HAP-1 (cell line): Measurements from ENCODE around the gene ADGRD2.

Experiments used
- DNase-seq, 2 experiments: peaks; one replicate each; pipeline ENCODE4 v3.0.0-alpha.2; 2016 to 2020; ENCODE audit warnings: low spot score in 2 of 2
- H3K27me3 ChIP-seq: fragments of 250-450 bp; sonication (Bioruptor Pico); 2 replicates; pipeline ENCODE4 v1.5.1; 2020; ENCODE audit warnings: low read depth, mild to moderate bottlenecking, moderate library complexity
- H3K36me3 ChIP-seq: fragments of 250-450 bp; sonication (Bioruptor Pico); replicated peaks from 2 replicates; pipeline ENCODE4 v1.5.1; 2020; ENCODE audit warnings: mild to moderate bottlenecking
- H3K4me1 ChIP-seq: fragments of 250-450 bp; sonication (Bioruptor Pico); 2 replicates; pipeline ENCODE4 v1.5.1; 2020; ENCODE audit warnings: mild to moderate bottlenecking
- H3K4me3 ChIP-seq: fragments of 250-450 bp; sonication (Bioruptor Pico); 2 replicates; pipeline ENCODE4 v1.5.1; 2020; ENCODE audit warnings: mild to moderate bottlenecking, moderate library complexity
- H3K9me3 ChIP-seq: fragments of 250-450 bp; sonication (Bioruptor Pico); 2 replicates; pipeline ENCODE4 v1.5.1; 2020; ENCODE audit warnings: mild to moderate bottlenecking, moderate library complexity
- in situ Hi-C: fragments of 300-500 bp; cut with MboI; formaldehyde crosslinking; loops from 3 replicates; pipeline ENCODE4 v1.14.3; 2020; ENCODE audit warnings: low sequenced_read_pairs, inconsistent platforms, mixed read lengths

The ADGRD2 gene

GRCh38 chr9:124513376-124513994 lies 63.2 kb downstream of the ADGRD2 start:
- no peak for DNase-seq
- no peaks in the 10 kb centered on the region for H3K36me3 ChIP-seq
- in situ Hi-C loops = no loop called here
- H3K4me3 ChIP-seq = no peak overlapping the region
- no peaks in the 10 kb centered on the region for H3K9me3 ChIP-seq
- H3K4me1 ChIP-seq = no peaks in the 10 kb centered on the region
- no peaks in the 10 kb centered on the region for H3K27me3 ChIP-seq

- in situ Hi-C loops = no loop called here
- no peak for DNase-seq
- no peaks in the 10 kb centered on the region for H3K27me3 ChIP-seq
- H3K4me1 ChIP-seq = no peaks in the 10 kb centered on the region
- no peak overlapping the region for H3K4me3 ChIP-seq
- no peaks in the 10 kb centered on the region for H3K36me3 ChIP-seq
- H3K9me3 ChIP-seq = no peaks in the 10 kb centered on the region
Measured at GRCh38 chr9:124514125-124514524, 63.9 kb downstream of the ADGRD2 start.

GRCh38 chr9:124514874-124515273 lies 64.6 kb downstream of the ADGRD2 start:
- in situ Hi-C loops = no loop called here
- no peaks in the 10 kb centered on the region for H3K36me3 ChIP-seq
- no peaks in the 10 kb centered on the region for H3K27me3 ChIP-seq
- peaks cover under 1% of the 10 kb centered on the region for H3K4me1 ChIP-seq
- DNase-seq = no peak
- H3K9me3 ChIP-seq = no peaks in the 10 kb centered on the region
- no peak overlapping the region for H3K4me3 ChIP-seq

GRCh38 chr9:124517600-124517999 lies 67.3 kb downstream of the ADGRD2 start:
- in situ Hi-C loops = no loop called here
- Histone ChIP-seq H3K4me1 (peaks cover 8% of the 10 kb centered on the region), H3K27me3 (no peaks in the 10 kb centered on the region), H3K9me3 (no peaks in the 10 kb centered on the region), H3K4me3 (no peak overlapping the region), H3K36me3 (no peaks in the 10 kb centered on the region)
- DNase-seq = no peak

GRCh38 chr9:124518116-124518515 lies 67.9 kb downstream of the ADGRD2 start:
- Histone ChIP-seq H3K4me3 (no peak overlapping the region), H3K27me3 (no peaks in the 10 kb centered on the region), H3K36me3 (no peaks in the 10 kb centered on the region), H3K9me3 (no peaks in the 10 kb centered on the region), H3K4me1 (peaks cover 8% of the 10 kb centered on the region)
- no peak for DNase-seq
- in situ Hi-C loops = no loop called here

GRCh38 chr9:124520206-124520596 lies 70.0 kb downstream of the ADGRD2 start:
- Histone ChIP-seq H3K9me3 (no peaks in the 10 kb centered on the region), H3K4me3 (no peak overlapping the region), H3K36me3 (no peaks in the 10 kb centered on the region), H3K4me1 (peaks cover 8% of the 10 kb centered on the region), H3K27me3 (no peaks in the 10 kb centered on the region)
- DNase-seq = peak; percentile 21 to 49
- in situ Hi-C loops = no loop called here

GRCh38 chr9:124521142-124521541 lies 70.9 kb downstream of the ADGRD2 start:
- Histone ChIP-seq H3K9me3 (no peaks in the 10 kb centered on the region), H3K4me1 (peaks cover 8% of the 10 kb centered on the region), H3K36me3 (no peaks in the 10 kb centered on the region), H3K27me3 (no peaks in the 10 kb centered on the region), H3K4me3 (no peak overlapping the region)
- in situ Hi-C loops = no loop called here
- no peak for DNase-seq

GRCh38 chr9:124522121-124523098 lies 72.2 kb downstream of the ADGRD2 start:
- H3K9me3 ChIP-seq = no peaks in the 10 kb centered on the region

GRCh38 chr9:124526174-124526573 lies 75.9 kb downstream of the ADGRD2 start:
- Histone ChIP-seq H3K9me3 (no peaks in the 10 kb centered on the region), H3K4me3 (no peak overlapping the region), H3K36me3 (no peaks in the 10 kb centered on the region), H3K27me3 (no peaks in the 10 kb centered on the region), H3K4me1 (no peaks in the 10 kb centered on the region)
- in situ Hi-C loops = no loop called here
- DNase-seq = no peak

More at GRCh38 chr9:124522121-124523098, 72.2 kb downstream of the ADGRD2 start:
- no peak overlapping the region for H3K4me3 ChIP-seq
- H3K4me1 ChIP-seq = peaks cover 8% of the 10 kb centered on the region
- peak in 1 of 2 experiments; percentile 42 for DNase-seq
- no peaks in the 10 kb centered on the region for H3K27me3 ChIP-seq
- no peaks in the 10 kb centered on the region for H3K36me3 ChIP-seq
- in situ Hi-C loops = no loop called here

GRCh38 chr9:124527781-124528180 lies 77.5 kb downstream of the ADGRD2 start:
- Histone ChIP-seq H3K27me3 (no peaks in the 10 kb centered on the region), H3K9me3 (no peaks in the 10 kb centered on the region), H3K4me1 (no peaks in the 10 kb centered on the region), H3K36me3 (no peaks in the 10 kb centered on the region), H3K4me3 (no peak overlapping the region)
- in situ Hi-C loops = no loop called here
- DNase-seq = no peak
